B cell (primary cell): ENCODE results near the gene EEF1E1.

Experiments
- CTCF ChIP-seq: fragments of 200-600 bp; IDR thresholded peaks from one replicate; pipeline ENCODE4 v1.8.0; 2022; ENCODE audit warnings: antibody characterized with exemption, mild to moderate bottlenecking
- EZH2 ChIP-seq: IDR thresholded peaks from 2 replicates; pipeline ENCODE4 v1.6.1; 2012; ENCODE audit warnings: borderline replicate concordance, low read depth, mild to moderate bottlenecking, moderate library complexity, low read length; ENCODE audit not compliant: insufficient read depth, poor library complexity, severe bottlenecking

GRCh38 chr6:8103726-8104125, 1.4 kb upstream of the EEF1E1 start:
- TF ChIP-seq CTCF (no peak), EZH2 (no peak)
